Progenitor cell of endocrine pancreas (in vitro differentiated cells): ENCODE results near the gene KRTAP26-1. TPM values are rescaled to one million over a fixed set of nuclear protein-coding genes. Genes with fewer than 3 reads are reported as not detected.

Source experiments
- DNase-seq: peaks from one replicate; pipeline ENCODE4 v3.0.0; 2021; ENCODE audit warnings: low spot score; ENCODE audit not compliant: unreplicated experiment
- H3K27ac Mint-ChIP-seq: 2 replicates; pipeline ENCODE4 v1.8.0; 2021; ENCODE audit warnings: mild to moderate bottlenecking, moderate library complexity, mixed read lengths
- H3K27me3 Mint-ChIP-seq: 2 replicates; pipeline ENCODE4 v1.8.0; 2021; ENCODE audit warnings: mixed read lengths
- H3K36me3 Mint-ChIP-seq: 2 replicates; pipeline ENCODE4 v1.8.0; 2022; ENCODE audit warnings: mixed read lengths; ENCODE audit not compliant: insufficient read depth
- H3K4me1 Mint-ChIP-seq: 2 replicates; pipeline ENCODE4 v1.8.0; 2021; ENCODE audit warnings: low read depth, mixed read lengths
- H3K4me3 Mint-ChIP-seq: 2 replicates; pipeline ENCODE4 v1.8.0; 2021; ENCODE audit warnings: low read depth, mild to moderate bottlenecking, moderate library complexity, mixed read lengths
- H3K9me3 Mint-ChIP-seq: 2 replicates; pipeline ENCODE4 v1.8.0; 2021; ENCODE audit warnings: low read depth, mixed read lengths
- long read RNA-seq: library from polyadenylated mRNA; unstranded; transcript quantifications from one replicate; pipeline ENCODE4 v2.0.0, GENCODE V29; 2020
- total RNA-seq: library from RNA; stranded (reverse); gene quantifications from 2 replicates; pipeline ENCODE4 v1.2.1, GENCODE V29; 2021
- TF ChIP-seq, protein P1 (sequence below): fragments of 200-600 bp; sonication (generic); IDR thresholded peaks from one replicate; pipeline ENCODE4 v1.5.0; 2021; ENCODE audit warnings: antibody characterized with exemption, mild to moderate bottlenecking; ENCODE audit not compliant: unreplicated experiment

Gene KRTAP26-1, protein sequence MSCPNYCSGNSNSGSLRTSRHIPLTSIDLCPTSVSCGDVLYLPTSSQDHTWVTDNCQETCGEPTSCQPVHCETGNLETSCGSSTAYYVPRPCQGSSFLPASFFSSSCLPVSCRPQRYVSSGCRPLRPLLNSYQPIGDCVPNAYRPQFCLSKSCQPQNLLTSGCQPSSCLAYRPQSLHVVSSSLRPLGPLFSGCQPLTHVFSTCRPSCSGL
- total RNA-seq, result not detected in 2 replicates
- long read RNA-seq, result 0 reads

DNA sequence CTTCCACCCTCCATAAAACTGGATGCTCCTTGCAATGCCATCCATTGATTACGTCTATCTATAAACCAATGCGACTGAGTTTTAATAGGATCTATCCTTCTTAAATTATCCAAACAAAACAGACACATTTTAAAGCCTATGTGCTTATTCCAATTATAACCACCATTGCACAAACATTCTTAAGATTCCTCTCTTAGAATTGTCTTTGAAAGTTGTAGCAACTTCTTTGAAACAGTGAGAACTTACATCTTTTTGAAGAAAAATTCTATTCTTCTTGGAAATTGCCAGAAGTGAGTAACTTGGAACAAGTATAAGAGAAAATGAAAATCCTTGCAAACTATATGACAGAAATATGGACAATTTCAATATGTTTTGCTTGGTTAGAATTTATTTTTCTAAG is at the start of gene KRTAP26-1:
Gene KRTAP26-1 (minus strand): TSS at position 101 of the 400 bp plus-strand sequence. CDS start 280 bp downstream, outside the sequence.
- Mint-ChIP-seq H3K4me1 (no peaks in the 10 kb centered on the region), H3K36me3 (no peaks in the 10 kb centered on the region), H3K9me3 (no peaks in the 10 kb centered on the region), H3K27ac (no peak within 1 kb of the TSS), H3K27me3 (no peaks in the 10 kb centered on the region), H3K4me3 (no peak within 1 kb of the TSS)
- TF ChIP-seq, protein P1, sequence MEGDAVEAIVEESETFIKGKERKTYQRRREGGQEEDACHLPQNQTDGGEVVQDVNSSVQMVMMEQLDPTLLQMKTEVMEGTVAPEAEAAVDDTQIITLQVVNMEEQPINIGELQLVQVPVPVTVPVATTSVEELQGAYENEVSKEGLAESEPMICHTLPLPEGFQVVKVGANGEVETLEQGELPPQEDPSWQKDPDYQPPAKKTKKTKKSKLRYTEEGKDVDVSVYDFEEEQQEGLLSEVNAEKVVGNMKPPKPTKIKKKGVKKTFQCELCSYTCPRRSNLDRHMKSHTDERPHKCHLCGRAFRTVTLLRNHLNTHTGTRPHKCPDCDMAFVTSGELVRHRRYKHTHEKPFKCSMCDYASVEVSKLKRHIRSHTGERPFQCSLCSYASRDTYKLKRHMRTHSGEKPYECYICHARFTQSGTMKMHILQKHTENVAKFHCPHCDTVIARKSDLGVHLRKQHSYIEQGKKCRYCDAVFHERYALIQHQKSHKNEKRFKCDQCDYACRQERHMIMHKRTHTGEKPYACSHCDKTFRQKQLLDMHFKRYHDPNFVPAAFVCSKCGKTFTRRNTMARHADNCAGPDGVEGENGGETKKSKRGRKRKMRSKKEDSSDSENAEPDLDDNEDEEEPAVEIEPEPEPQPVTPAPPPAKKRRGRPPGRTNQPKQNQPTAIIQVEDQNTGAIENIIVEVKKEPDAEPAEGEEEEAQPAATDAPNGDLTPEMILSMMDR, result no peak
- no peak for DNase-seq

DNA sequence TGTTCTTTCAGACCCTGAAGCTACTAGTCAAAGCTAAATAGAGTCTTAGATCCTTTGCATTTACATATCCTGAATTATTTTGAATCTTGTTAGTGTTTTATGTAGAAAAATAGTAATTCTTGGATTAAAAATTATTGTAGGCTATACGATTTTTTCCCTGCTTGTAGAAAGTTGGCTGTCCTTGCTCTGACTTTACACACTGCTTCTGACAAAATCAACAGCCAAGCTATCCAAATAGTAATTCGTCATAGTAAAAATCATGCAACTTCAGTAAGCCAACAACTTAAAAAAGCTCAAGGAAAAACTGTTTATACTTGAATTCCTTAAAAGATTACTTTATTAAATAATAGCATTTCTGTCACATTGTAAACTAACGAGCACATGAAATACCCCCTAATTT is 35.8 kb upstream of the KRTAP26-1 start:
- Mint-ChIP-seq H3K27me3 (no peaks in the 10 kb centered on the region), H3K4me1 (peaks cover 2% of the 10 kb centered on the region), H3K9me3 (no peaks in the 10 kb centered on the region), H3K36me3 (no peaks in the 10 kb centered on the region), H3K27ac (no peak overlapping the region), H3K4me3 (no peak overlapping the region)
- TF ChIP-seq, protein P1, result no peak
- DNase-seq, result no peak

DNA sequence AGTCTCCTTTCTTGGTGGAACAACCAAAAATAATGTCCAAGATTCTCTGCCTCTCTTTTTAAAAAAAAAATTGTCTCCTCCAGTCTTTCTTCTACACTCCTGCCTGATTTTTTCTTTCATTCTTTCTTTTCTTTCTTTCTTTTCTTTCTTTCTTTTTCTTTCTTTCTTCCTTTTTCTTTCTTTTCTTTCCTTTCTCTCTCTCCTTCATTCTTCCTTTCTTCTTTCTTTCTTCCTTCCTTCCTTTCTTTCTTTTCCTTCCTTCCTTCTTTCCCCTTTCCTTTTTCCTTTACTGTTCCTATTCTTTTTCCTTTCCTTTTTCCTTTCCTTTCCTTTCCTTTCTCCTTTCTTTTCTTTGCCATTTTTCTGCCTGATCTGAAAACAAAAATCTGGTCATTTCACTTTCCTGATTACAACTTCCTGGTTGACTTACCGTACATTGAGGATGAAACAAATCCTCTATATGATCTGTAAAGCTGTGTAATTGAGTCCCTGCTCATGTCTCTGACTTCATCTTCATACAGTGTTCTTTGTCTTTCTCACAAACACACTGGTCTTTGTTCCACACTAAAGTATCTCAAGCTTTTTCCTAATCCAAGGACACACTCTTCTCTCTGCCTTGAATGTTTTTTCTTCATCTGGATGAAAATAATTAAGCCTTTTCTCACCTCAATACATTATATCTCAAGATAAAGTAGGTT is 34.3 kb upstream of the KRTAP26-1 start:
- DNase-seq, result no peak
- Mint-ChIP-seq H3K27ac (no peak overlapping the region), H3K36me3 (no peaks in the 10 kb centered on the region), H3K4me3 (no peak overlapping the region), H3K4me1 (peaks cover 13% of the 10 kb centered on the region), H3K27me3 (no peaks in the 10 kb centered on the region), H3K9me3 (no peaks in the 10 kb centered on the region)
- TF ChIP-seq, protein P1, result no peak

DNA sequence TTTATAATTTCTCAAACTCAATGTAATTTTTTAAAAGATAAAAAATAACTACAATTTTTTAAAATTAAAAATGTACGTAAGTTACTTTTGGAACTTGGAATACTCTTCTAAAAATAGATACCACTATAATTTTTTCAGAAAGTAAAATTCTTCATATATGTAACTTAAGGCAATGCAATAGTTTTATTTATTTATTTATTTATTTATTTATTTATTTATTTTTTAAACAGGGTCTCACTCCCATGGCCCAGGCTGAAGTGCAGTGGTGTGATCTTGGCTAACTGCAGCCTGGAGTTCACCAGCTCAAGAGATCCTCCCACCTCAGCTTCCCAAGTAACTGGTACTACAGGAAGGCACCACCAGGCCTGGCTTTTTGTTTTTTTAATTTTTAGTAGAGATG is 31.4 kb upstream of the KRTAP26-1 start:
- Mint-ChIP-seq H3K9me3 (no peaks in the 10 kb centered on the region), H3K4me1 (peaks cover 19% of the 10 kb centered on the region), H3K4me3 (no peak overlapping the region), H3K27ac (no peak overlapping the region), H3K36me3 (no peaks in the 10 kb centered on the region), H3K27me3 (no peaks in the 10 kb centered on the region)
- TF ChIP-seq, protein P1, result no peak
- no peak for DNase-seq

DNA sequence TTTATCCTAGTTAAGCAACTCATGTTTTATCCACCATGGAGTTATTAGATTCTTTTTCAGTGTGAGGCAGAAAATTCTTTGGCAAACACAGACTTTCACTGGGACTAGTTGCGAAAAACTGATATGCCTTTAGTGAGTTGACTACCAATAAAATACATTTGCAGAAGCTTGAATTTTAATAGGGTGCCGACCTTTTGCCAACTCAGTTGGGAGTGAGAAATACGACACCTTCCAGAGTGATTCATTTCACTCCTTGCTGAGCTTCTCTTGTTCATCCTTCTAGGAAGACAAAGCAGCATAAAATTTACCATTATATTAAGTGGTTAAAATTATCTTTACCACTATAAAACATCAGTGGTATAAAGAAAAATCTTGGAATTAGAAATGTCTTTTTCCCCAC is 29.5 kb upstream of the KRTAP26-1 start:
- Mint-ChIP-seq H3K9me3 (peaks cover 7% of the 10 kb centered on the region), H3K4me1 (peaks cover 17% of the 10 kb centered on the region), H3K27ac (no peak overlapping the region), H3K4me3 (no peak overlapping the region), H3K27me3 (no peaks in the 10 kb centered on the region), H3K36me3 (peaks cover 3% of the 10 kb centered on the region)
- TF ChIP-seq, protein P1, result no peak
- no peak for DNase-seq
